T47D (cell line): ENCODE results near the gene OR6B1.

Experiments
- DNase-seq, 2 experiments: peaks; one replicate each; pipeline versions ENCODE4 v3.0.0 to v3.0.0-alpha.2; 2011 to 2012; ENCODE audit warnings: low read depth in 1 of 2, low spot score in 1 of 2
- JUND ChIP-seq: IDR thresholded peaks from 2 replicates; pipeline ENCODE4 v1.6.1; 2012; ENCODE audit warnings: low read depth
- in situ Hi-C: cut with HindIII; loops from 2 replicates; pipeline ENCODE4 v1.10.0; 2016; ENCODE audit warnings: low sequenced_read_pairs, low pct_unique_long_range_greater_than_20kb

The OR6B1 gene

GRCh38 chr7:144000020-144000419 is at the start of gene OR6B1:
TSS of gene OR6B1 (plus strand) at chr7:144000320. CDS start at chr7:144003997, 3,677 bp downstream.
- no peak for TF ChIP-seq JUND
- no peak for DNase-seq
- in situ Hi-C loops = no loop called here

- no peak for DNase-seq
- in situ Hi-C loops = no loop called here
- TF ChIP-seq JUND = no peak
Observed at GRCh38 chr7:143953421-143953820, 46.7 kb upstream of the OR6B1 start.

- no peak for DNase-seq
- no peak for TF ChIP-seq JUND
- in situ Hi-C loops = no loop called here
Observed at GRCh38 chr7:143954135-143954534, 46.0 kb upstream of the OR6B1 start.

- in situ Hi-C loops = no loop called here
- DNase-seq = no peak
- TF ChIP-seq JUND = no peak
Observed at GRCh38 chr7:143954544-143954943, 45.6 kb upstream of the OR6B1 start, which contains the start of gene OR2F1. TSS of gene OR2F1 (plus strand) at chr7:143954844. CDS start at chr7:143959971, 5,127 bp downstream.

- DNase-seq = no peak
- in situ Hi-C loops = no loop called here
Observed at GRCh38 chr7:143958781-143959180, 41.3 kb upstream of the OR6B1 start.

GRCh38 chr7:143960813-143961610 is 39.1 kb upstream of the OR6B1 start:
- DNase-seq = no peak
- no peak for TF ChIP-seq JUND
- in situ Hi-C loops = no loop called here

More at GRCh38 chr7:143958781-143959180, 41.3 kb upstream of the OR6B1 start:
- TF ChIP-seq JUND = no peak

GRCh38 chr7:143965280-143965679 is 34.8 kb upstream of the OR6B1 start:
- in situ Hi-C loops = no loop called here
- no peak for TF ChIP-seq JUND
- no peak for DNase-seq

- in situ Hi-C loops = no loop called here
- TF ChIP-seq JUND = peak; percentile 77
- DNase-seq = peak in 1 of 2 experiments; percentile 93
Observed at GRCh38 chr7:143967398-143967797, 32.7 kb upstream of the OR6B1 start.

GRCh38 chr7:143973870-143974416 is 26.2 kb upstream of the OR6B1 start:
- no peak for TF ChIP-seq JUND
- in situ Hi-C loops = no loop called here
- DNase-seq = no peak

GRCh38 chr7:143974459-143974858 is 25.7 kb upstream of the OR6B1 start:
- peak; percentile 47 to 92 for DNase-seq
- peak; percentile 69; the same call in 1 of the 2 replicates for TF ChIP-seq JUND
- in situ Hi-C loops = no loop called here

GRCh38 chr7:143975617-143976016 is 24.5 kb upstream of the OR6B1 start:
- in situ Hi-C loops = no loop called here
- TF ChIP-seq JUND = no peak
- DNase-seq = peak in 1 of 2 experiments; percentile 41

GRCh38 chr7:143978585-143978984 is 21.5 kb upstream of the OR6B1 start:
- in situ Hi-C loops = no loop called here
- no peak for DNase-seq
- no peak for TF ChIP-seq JUND

- in situ Hi-C loops = no loop called here
- peak in 1 of 2 experiments; percentile 9 for DNase-seq
- no peak for TF ChIP-seq JUND
Observed at GRCh38 chr7:143979359-143979758, 20.8 kb upstream of the OR6B1 start.
